Tibial artery (tissue), 4 donors: Measurements from ENCODE around the gene MAK.
"Not testable (repeated sequence)": the region's sequence is repeated elsewhere in the genome, so short reads cannot be mapped to it uniquely, and the experiment has no call there.

Experiments used
- DNase-seq, 2 donors: peaks; one replicate each; pipeline ENCODE4 v3.0.0-alpha.2; 2019
- H3K27ac ChIP-seq, 2 donors: fragments of 200-600 bp; sonication (generic) in 1 of 2; 1 replicate in 1 of 2; 2 replicates in 1 of 2; pipeline ENCODE4 v1.5.1; 2018 to 2019; ENCODE audit warnings: mild to moderate bottlenecking in 1 of 2
- H3K27me3 ChIP-seq, 2 donors: fragments of 200-600 bp; sonication (generic) in 1 of 2; one replicate each; pipeline versions ENCODE4 v1.5.1 to v1.6.0; 2016 to 2019
- H3K36me3 ChIP-seq, 3 donors: fragments of 200-600 bp; sonication (generic) in 2 of 3; one replicate each; pipeline ENCODE4 v1.5.1; 2016 to 2019; ENCODE audit warnings: mild to moderate bottlenecking in 2 of 3
- H3K4me1 ChIP-seq, 4 donors: fragments of 200-600 bp; sonication (generic) in 2 of 4; 1 replicate in 3 of 4; 2 replicates in 1 of 4; pipeline ENCODE4 v1.5.1; 2016 to 2019
- H3K4me3 ChIP-seq, 2 donors: fragments of 200-600 bp; sonication (generic) in 1 of 2; 1 replicate in 1 of 2; 2 replicates in 1 of 2; pipeline ENCODE4 v1.5.1; 2018 to 2019; ENCODE audit warnings: mild to moderate bottlenecking in 2 of 2
- H3K9me3 ChIP-seq, 3 donors: fragments of 200-600 bp; sonication (generic) in 1 of 3; one replicate each; pipeline ENCODE4 v1.5.1; 2016 to 2019
- CTCF ChIP-seq, 2 experiments: fragments of 200-600 bp in 1 of 2; fragments of 450-650 bp in 1 of 2; IDR thresholded peaks; one replicate each; pipeline ENCODE4 v1.5.1; 2017 to 2019; ENCODE audit warnings: antibody characterized with exemption in 2 of 2, mild to moderate bottlenecking in 1 of 2, moderate library complexity in 1 of 2
- intact Hi-C: fragments of 100-400 bp; cut with DNase I; formaldehyde crosslinking; loops from one replicate; pipeline ENCODE4 v1.15.0; 2023; ENCODE audit warnings: low total_unique reads

MAK gene

GRCh38 chr6:10742251-10742650 is 96.1 kb downstream of the MAK start:
- no peaks in the 10 kb centered on the region for H3K27me3 ChIP-seq
- TF ChIP-seq CTCF (IDR thresholded peaks at IDR 0.05): no peak
- peaks cover 0 to 12% (median 0%) of the 10 kb centered on the region in 3 donors for H3K36me3 ChIP-seq
- no peaks in the 10 kb centered on the region for H3K9me3 ChIP-seq
- H3K4me1 ChIP-seq: peaks cover 0 to 4% (median 0%) of the 10 kb centered on the region in 4 donors
- no peak overlapping the region for H3K27ac ChIP-seq
- intact Hi-C loops: no loop called here
- H3K4me3 ChIP-seq: no peak overlapping the region
- DNase-seq: no peak

DNA sequence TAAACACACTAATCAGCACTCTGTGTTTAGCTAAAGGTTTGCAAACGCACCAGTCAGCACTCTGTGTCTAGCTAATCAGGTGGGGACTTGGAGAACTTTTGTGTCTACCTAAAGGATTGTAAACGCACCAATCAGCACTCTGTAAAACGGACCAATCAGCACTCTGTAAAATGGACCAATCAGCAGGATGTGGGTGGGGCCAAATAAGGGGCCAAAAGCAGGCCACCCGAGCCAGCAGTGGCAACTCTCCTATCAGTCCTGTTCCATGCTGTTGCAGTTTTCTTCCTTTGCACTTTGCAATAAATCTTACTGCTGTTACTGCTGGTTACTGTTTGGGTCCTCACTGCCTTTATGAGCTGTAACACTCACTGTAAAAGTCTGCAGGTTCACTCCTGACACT is 96.7 kb downstream of the MAK start:
- H3K27me3 ChIP-seq, H3K4me3 ChIP-seq, H3K4me1 ChIP-seq, DNase-seq, intact Hi-C loops, H3K27ac ChIP-seq, H3K9me3 ChIP-seq: not testable (repeated sequence)
- peaks cover 0 to 12% (median 0%) of the 10 kb centered on the region in 3 donors for H3K36me3 ChIP-seq

DNA sequence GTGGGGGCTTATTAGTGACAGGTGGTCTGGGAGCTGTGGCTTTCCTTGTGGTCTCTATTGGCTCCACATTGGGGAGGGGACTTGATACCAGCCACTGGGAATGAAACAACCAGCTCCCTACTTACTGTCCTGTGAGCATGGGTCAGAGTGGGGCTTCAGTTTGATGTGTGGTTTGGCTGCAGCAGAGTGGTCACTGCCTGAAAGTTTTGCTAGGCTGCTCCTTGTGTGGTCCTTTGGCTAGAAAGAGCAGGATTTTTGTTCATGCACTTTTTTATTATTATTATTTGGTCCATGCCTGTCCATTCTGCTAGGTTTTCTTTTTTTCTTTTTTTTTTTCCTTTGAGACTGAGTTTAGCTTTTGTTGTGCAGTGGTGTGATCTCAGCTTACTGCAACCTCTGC is 98.3 kb downstream of the MAK start:
- no peaks in the 10 kb centered on the region for H3K4me1 ChIP-seq
- intact Hi-C loops: no loop called here
- H3K27me3 ChIP-seq: no peaks in the 10 kb centered on the region
- no peak overlapping the region for H3K4me3 ChIP-seq
- no peak for DNase-seq
- TF ChIP-seq CTCF (IDR thresholded peaks at IDR 0.05): no peak
- H3K36me3 ChIP-seq: peaks cover 0 to 12% (median 0%) of the 10 kb centered on the region in 3 donors
- no peak overlapping the region for H3K27ac ChIP-seq
- no peaks in the 10 kb centered on the region for H3K9me3 ChIP-seq

GRCh38 chr6:10736731-10737130 is 101.6 kb downstream of the MAK start:
- intact Hi-C loops: no loop called here
- H3K36me3 ChIP-seq: peaks cover 18 to 22% (median 19%) of the 10 kb centered on the region in 3 donors
- no peak overlapping the region for H3K27ac ChIP-seq
- no peaks in the 10 kb centered on the region for H3K9me3 ChIP-seq
- no peaks in the 10 kb centered on the region for H3K4me1 ChIP-seq
- no peak for TF ChIP-seq CTCF (IDR thresholded peaks at IDR 0.05)
- no peak overlapping the region for H3K4me3 ChIP-seq
- no peaks in the 10 kb centered on the region for H3K27me3 ChIP-seq
- no peak for DNase-seq

DNA sequence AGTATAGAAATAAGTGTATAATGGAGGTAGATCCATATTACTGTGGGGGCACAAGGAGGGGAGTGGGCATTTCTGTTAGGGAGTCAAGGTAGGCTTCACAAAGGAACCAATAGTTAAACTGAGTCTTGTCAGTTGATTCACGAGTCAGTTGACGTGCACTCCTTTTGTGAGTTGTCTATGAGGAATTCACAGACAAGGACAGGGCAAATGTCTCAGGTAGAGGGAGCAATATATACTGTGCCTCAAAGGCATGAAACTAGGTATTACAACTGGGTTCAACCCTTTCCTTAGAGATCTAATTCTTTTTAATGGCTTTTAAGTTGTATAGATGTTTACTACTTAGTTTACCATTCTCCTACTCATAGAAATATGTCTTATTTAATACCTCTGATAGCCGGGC is 104.5 kb downstream of the MAK start:
- no peak for TF ChIP-seq CTCF (IDR thresholded peaks at IDR 0.05)
- H3K27me3 ChIP-seq: no peaks in the 10 kb centered on the region
- H3K4me1 ChIP-seq: peaks cover 0 to 6% (median 0%) of the 10 kb centered on the region in 4 donors
- intact Hi-C loops: no loop called here
- no peak for DNase-seq
- H3K9me3 ChIP-seq: no peaks in the 10 kb centered on the region
- no peak overlapping the region for H3K4me3 ChIP-seq
- no peak overlapping the region for H3K27ac ChIP-seq
- H3K36me3 ChIP-seq: peaks cover 30 to 51% (median 41%) of the 10 kb centered on the region in 3 donors

DNA sequence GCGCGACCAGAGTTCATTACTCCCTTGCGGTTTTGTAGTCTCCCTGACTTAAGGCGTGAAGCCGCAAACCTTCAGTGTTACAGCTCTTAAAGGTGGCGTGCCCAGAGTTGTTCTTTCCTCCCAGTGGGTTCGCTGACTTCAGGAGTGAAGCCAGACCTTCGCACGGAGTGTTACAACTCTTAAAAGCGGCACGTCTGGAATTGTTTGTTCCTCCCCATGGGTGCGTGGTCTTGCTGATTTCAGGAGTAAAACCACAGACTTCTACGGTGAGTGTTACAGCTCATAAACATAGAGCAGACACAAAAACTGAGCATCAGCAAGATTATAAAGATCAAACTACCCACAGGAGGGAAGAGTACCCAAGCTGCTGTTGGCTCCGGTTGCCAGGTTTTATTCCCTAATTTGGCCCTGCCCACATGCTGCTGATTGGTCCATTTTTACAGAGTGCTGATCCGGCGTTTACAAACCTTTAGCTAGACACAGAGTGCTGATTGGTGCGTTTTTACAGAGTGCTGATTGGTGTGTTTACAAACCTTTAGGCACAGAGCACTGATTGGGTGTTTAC is 105.1 kb downstream of the MAK start:
- Histone ChIP-seq H3K9me3 (no peaks in the 10 kb centered on the region), H3K27me3 (no peaks in the 10 kb centered on the region), H3K4me1 (peaks cover 0 to 6% (median 0%) of the 10 kb centered on the region in 4 donors), H3K36me3 (peaks cover 30 to 57% (median 47%) of the 10 kb centered on the region in 3 donors), H3K27ac (no peak overlapping the region), H3K4me3 (no peak overlapping the region)
- no peak for DNase-seq
- TF ChIP-seq CTCF (IDR thresholded peaks at IDR 0.05): no peak
- intact Hi-C loops: no loop called here
